Endodermal cell (in vitro differentiated cells): ENCODE data around the gene HOXD9. TPM values are rescaled to one million over a fixed set of nuclear protein-coding genes. Genes with fewer than 3 reads are reported as not detected.

ENCODE experiments used
- DNase-seq: peaks from one replicate; pipeline ENCODE4 v3.0.0-alpha.2; 2017
- H3K27ac ChIP-seq: 2 replicates; pipeline ENCODE4 v1.5.1; 2013; ENCODE audit warnings: mild to moderate bottlenecking, low read depth, low read length, moderate library complexity
- H3K27me3 ChIP-seq: 2 replicates; pipeline ENCODE4 v1.6.1; 2013; ENCODE audit warnings: mild to moderate bottlenecking, low read length, moderate library complexity; ENCODE audit not compliant: insufficient read depth, control insufficient read depth, poor library complexity, severe bottlenecking
- H3K36me3 ChIP-seq: 2 replicates; pipeline ENCODE4 v1.7.0; 2013; ENCODE audit warnings: mild to moderate bottlenecking, low read length, moderate library complexity; ENCODE audit not compliant: control insufficient read depth, insufficient read depth
- H3K4me1 ChIP-seq: one replicate; pipeline ENCODE4 v1.7.0; 2013; ENCODE audit warnings: low read length; ENCODE audit not compliant: control insufficient read depth, insufficient read depth
- H3K4me3 ChIP-seq: 2 replicates; pipeline ENCODE4 v1.5.1; 2013; ENCODE audit warnings: mild to moderate bottlenecking, low read length, moderate library complexity
- H3K9ac ChIP-seq: 2 replicates; pipeline ENCODE4 v1.6.1; 2013; ENCODE audit warnings: mild to moderate bottlenecking, low read length, moderate library complexity; ENCODE audit not compliant: poor library complexity, severe bottlenecking; ENCODE audit errors: extremely low read depth
- H3K9me3 ChIP-seq: 2 replicates; pipeline ENCODE4 v1.6.1; 2013; ENCODE audit warnings: mild to moderate bottlenecking, low read length, moderate library complexity; ENCODE audit not compliant: control insufficient read depth
- H3K27ac Mint-ChIP-seq: 2 replicates; pipeline ENCODE4 v1.8.0; 2020; ENCODE audit warnings: mixed read lengths
- H3K27me3 Mint-ChIP-seq: 2 replicates; pipeline ENCODE4 v1.8.0; 2021; ENCODE audit warnings: mild to moderate bottlenecking, mixed read lengths; ENCODE audit not compliant: insufficient read depth
- H3K36me3 Mint-ChIP-seq: 2 replicates; pipeline ENCODE4 v1.8.0; 2020; ENCODE audit warnings: low read depth, mixed read lengths
- H3K4me1 Mint-ChIP-seq: 2 replicates; pipeline ENCODE4 v1.8.0; 2020; ENCODE audit warnings: mixed read lengths
- H3K4me3 Mint-ChIP-seq: 2 replicates; pipeline ENCODE4 v1.8.0; 2020; ENCODE audit warnings: mild to moderate bottlenecking, moderate library complexity, mixed read lengths
- H3K9me3 Mint-ChIP-seq: 2 replicates; pipeline ENCODE4 v1.8.0; 2020; ENCODE audit warnings: mild to moderate bottlenecking, mixed read lengths
- CTCF ChIP-seq: fragments of 200-600 bp; sonication (generic); conservative IDR thresholded peaks from 2 replicates; pipeline ENCODE4 v1.5.0; 2021; ENCODE audit warnings: antibody characterized with exemption, mild to moderate bottlenecking
- WGBS, 2 experiments: methylation state at CpG; one replicate each; pipeline versions ENCODE4 v1.1.5 to v1.1.7; 2013; ENCODE audit warnings: missing lambda C conversion rate in 2 of 2, mixed read lengths in 1 of 2; ENCODE audit not compliant: insufficient coverage in 1 of 2, insufficient read length in 1 of 2; 5-methylcytosine and 5-hydroxymethylcytosine counted together
- total RNA-seq, 2 donors: library from RNA; stranded (reverse); fragmentation: NEBNext Ultra II Directional in 1 of 2; extraction: Animal tissue kit (Norgen Biotek cat#: 25700) in 1 of 2; gene quantifications; 2 replicates in 1 of 2; 3 replicates in 1 of 2; pipeline ENCODE4 v1.2.1, GENCODE V29; 2021

The HOXD9 gene
- total RNA-seq, 2 donors from 2014 or later: not detected

DNA sequence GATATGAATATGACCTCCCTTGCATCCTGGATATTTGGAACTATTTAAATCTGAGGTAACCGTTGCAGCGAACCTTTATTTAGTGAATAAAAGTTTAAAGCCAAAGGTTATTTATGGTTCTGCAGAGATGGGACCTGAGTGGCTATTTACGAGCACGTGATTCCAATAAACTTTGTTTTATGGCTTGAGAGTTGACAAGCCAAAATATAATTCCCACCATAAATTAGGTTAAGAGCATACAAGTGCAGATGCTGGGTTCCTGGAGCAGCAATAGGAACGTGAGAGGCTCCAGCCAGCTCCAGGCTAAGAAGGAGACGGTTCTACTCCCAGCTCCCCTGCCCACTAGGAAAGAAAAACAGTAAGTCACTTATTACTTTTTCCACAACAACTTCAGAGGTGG is 23.6 kb downstream of the HOXD9 start:
- no peak for TF ChIP-seq CTCF
- no peak overlapping the region for H3K27ac Mint-ChIP-seq
- H3K27me3 Mint-ChIP-seq: peaks cover 100% of the 10 kb centered on the region
- H3K36me3 ChIP-seq: no peaks in the 10 kb centered on the region
- H3K4me3 Mint-ChIP-seq: no peak overlapping the region
- H3K4me1 ChIP-seq: no peaks in the 10 kb centered on the region
- no peak overlapping the region for H3K27ac ChIP-seq
- H3K4me3 ChIP-seq: no peak overlapping the region
- no peaks in the 10 kb centered on the region for H3K9me3 Mint-ChIP-seq
- DNase-seq: no peak
- H3K4me1 Mint-ChIP-seq: peaks cover 8% of the 10 kb centered on the region
- H3K9ac ChIP-seq: no peak overlapping the region
- peaks cover 100% of the 10 kb centered on the region for H3K27me3 ChIP-seq
- 52 to 56% methylated on average over 2 to 6 of the region's 6 CpGs for WGBS, 2 experiments
- no peaks in the 10 kb centered on the region for H3K9me3 ChIP-seq
- no peaks in the 10 kb centered on the region for H3K36me3 Mint-ChIP-seq

- peaks cover 100% of the 10 kb centered on the region for H3K27me3 ChIP-seq
- H3K27ac Mint-ChIP-seq: no peak overlapping the region
- H3K36me3 ChIP-seq: no peaks in the 10 kb centered on the region
- H3K9ac ChIP-seq: no peak overlapping the region
- no peak overlapping the region for H3K4me3 Mint-ChIP-seq
- H3K4me1 ChIP-seq: no peaks in the 10 kb centered on the region
- H3K27me3 Mint-ChIP-seq: peaks cover 100% of the 10 kb centered on the region
- H3K9me3 Mint-ChIP-seq: no peaks in the 10 kb centered on the region
- no peak for TF ChIP-seq CTCF
- no peaks in the 10 kb centered on the region for H3K9me3 ChIP-seq
- peaks cover 8% of the 10 kb centered on the region for H3K4me1 Mint-ChIP-seq
- H3K4me3 ChIP-seq: no peak overlapping the region
- DNase-seq: no peak
- no peaks in the 10 kb centered on the region for H3K36me3 Mint-ChIP-seq
- H3K27ac ChIP-seq: no peak overlapping the region
Measured at GRCh38 chr2:176146645-176147044, 24.1 kb downstream of the HOXD9 start.

DNA sequence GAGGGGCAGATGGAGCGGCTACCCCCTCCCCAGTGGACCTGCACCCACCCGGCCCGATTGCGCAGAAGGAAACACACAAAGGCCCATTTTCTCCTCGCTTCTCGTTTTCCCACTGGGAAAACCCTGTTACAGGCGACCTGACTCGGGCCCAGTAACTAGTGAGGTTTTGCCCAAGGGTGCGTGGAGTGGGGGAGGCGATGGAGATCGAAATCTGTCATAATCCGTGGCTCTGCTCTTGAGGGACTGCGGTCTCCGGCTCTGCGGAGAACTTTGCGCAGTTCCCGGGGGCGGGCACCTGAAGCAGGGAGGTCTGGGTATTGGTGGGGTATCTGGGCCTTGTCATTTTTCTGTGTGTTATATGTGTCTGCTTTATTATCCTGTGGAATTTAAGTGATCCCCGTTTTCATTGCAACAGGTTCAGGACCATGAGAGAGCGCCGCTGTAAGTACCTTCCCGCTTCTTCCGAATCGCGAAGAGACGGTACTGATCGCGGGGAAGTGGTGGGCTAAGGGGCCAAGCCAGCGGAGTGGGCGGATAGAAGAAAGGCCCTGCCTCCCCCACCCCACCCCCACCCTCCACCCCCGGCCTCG is 24.8 kb downstream of the HOXD9 start:
- Mint-ChIP-seq H3K4me1 (peaks cover 8% of the 10 kb centered on the region), H3K27me3 (peaks cover 100% of the 10 kb centered on the region), H3K36me3 (no peaks in the 10 kb centered on the region), H3K9me3 (no peaks in the 10 kb centered on the region), H3K27ac (no peak overlapping the region), H3K4me3 (no peak overlapping the region)
- WGBS, 2 experiments: 16% methylated on average over 27 of the region's 32 CpGs; no CpG with 5 or more reads in 1 of the 2 experiments
- TF ChIP-seq CTCF: no peak
- no peak overlapping the region for H3K27ac ChIP-seq
- H3K27me3 ChIP-seq: peaks cover 100% of the 10 kb centered on the region
- no peaks in the 10 kb centered on the region for H3K36me3 ChIP-seq
- no peaks in the 10 kb centered on the region for H3K9me3 ChIP-seq
- no peaks in the 10 kb centered on the region for H3K4me1 ChIP-seq
- H3K4me3 ChIP-seq: no peak overlapping the region
- H3K9ac ChIP-seq: no peak overlapping the region
- no peak for DNase-seq
